GM19099 (cell line): ENCODE data around the gene SPACA9.

ENCODE experiments used
- POLR2A ChIP-seq: IDR thresholded peaks from 3 replicates; pipeline ENCODE4 v1.6.1; 2011; ENCODE audit warnings: low read depth; ENCODE audit not compliant: insufficient read length; ENCODE audit errors: extremely low read depth

Gene SPACA9

GRCh38 chr9:132896906-132897305, 18.2 kb downstream of the SPACA9 start:
- TF ChIP-seq POLR2A, result no peak

- TF ChIP-seq POLR2A, result no peak
These were observed 19.4 kb downstream of the SPACA9 start for GRCh38 chr9:132898051-132898450.

- TF ChIP-seq POLR2A, result no peak
These were observed 23.4 kb downstream of the SPACA9 start for GRCh38 chr9:132901858-132902831.

GRCh38 chr9:132903574-132904492, 25.1 kb downstream of the SPACA9 start:
- no peak for TF ChIP-seq POLR2A

- no peak for TF ChIP-seq POLR2A
These were observed 27.0 kb downstream of the SPACA9 start for GRCh38 chr9:132905726-132906125.

- no peak for TF ChIP-seq POLR2A
These were observed 29.9 kb downstream of the SPACA9 start for GRCh38 chr9:132908635-132909034.

GRCh38 chr9:132909311-132909710, 30.6 kb downstream of the SPACA9 start:
- TF ChIP-seq POLR2A, result no peak

GRCh38 chr9:132910376-132910775, 31.7 kb downstream of the SPACA9 start:
- TF ChIP-seq POLR2A, result no peak

GRCh38 chr9:132912131-132912530, 33.4 kb downstream of the SPACA9 start:
- no peak for TF ChIP-seq POLR2A

GRCh38 chr9:132914924-132915323, 36.2 kb downstream of the SPACA9 start:
- TF ChIP-seq POLR2A, result no peak

GRCh38 chr9:132919614-132920268, 41.0 kb downstream of the SPACA9 start:
- TF ChIP-seq POLR2A, result no peak

GRCh38 chr9:132923346-132923902, 44.7 kb downstream of the SPACA9 start:
- no peak for TF ChIP-seq POLR2A

- TF ChIP-seq POLR2A, result no peak
These were observed 49.0 kb downstream of the SPACA9 start for GRCh38 chr9:132927704-132928103.

GRCh38 chr9:132931178-132931735, 52.6 kb downstream of the SPACA9 start:
- TF ChIP-seq POLR2A, result no peak
